T-helper 1 cell treated with Interleukin-12 subunit alpha and Interleukin-12 subunit beta and Interleukin-4 antibody, amounts not matched to agents 30 μg/mL and 1 μg/mL, for 36 hours (primary cell): ENCODE results near the gene MGA.

ENCODE experiments used
- H3K27ac Mint-ChIP-seq: one replicate; pipeline ENCODE4 v1.8.0; 2021; ENCODE audit warnings: mild to moderate bottlenecking, mixed read lengths
- H3K27me3 Mint-ChIP-seq: one replicate; pipeline ENCODE4 v1.8.0; 2021; ENCODE audit warnings: low read depth, mixed read lengths
- H3K36me3 Mint-ChIP-seq: one replicate; pipeline ENCODE4 v1.8.0; 2021; ENCODE audit warnings: low read depth, mixed read lengths
- H3K4me1 Mint-ChIP-seq: one replicate; pipeline ENCODE4 v1.8.0; 2021; ENCODE audit warnings: low read depth, mixed read lengths
- H3K4me3 Mint-ChIP-seq: one replicate; pipeline ENCODE4 v1.8.0; 2021; ENCODE audit warnings: mild to moderate bottlenecking, moderate library complexity, mixed read lengths
- H3K9me3 Mint-ChIP-seq: one replicate; pipeline ENCODE4 v1.8.0; 2021; ENCODE audit warnings: mixed read lengths

MGA gene

DNA sequence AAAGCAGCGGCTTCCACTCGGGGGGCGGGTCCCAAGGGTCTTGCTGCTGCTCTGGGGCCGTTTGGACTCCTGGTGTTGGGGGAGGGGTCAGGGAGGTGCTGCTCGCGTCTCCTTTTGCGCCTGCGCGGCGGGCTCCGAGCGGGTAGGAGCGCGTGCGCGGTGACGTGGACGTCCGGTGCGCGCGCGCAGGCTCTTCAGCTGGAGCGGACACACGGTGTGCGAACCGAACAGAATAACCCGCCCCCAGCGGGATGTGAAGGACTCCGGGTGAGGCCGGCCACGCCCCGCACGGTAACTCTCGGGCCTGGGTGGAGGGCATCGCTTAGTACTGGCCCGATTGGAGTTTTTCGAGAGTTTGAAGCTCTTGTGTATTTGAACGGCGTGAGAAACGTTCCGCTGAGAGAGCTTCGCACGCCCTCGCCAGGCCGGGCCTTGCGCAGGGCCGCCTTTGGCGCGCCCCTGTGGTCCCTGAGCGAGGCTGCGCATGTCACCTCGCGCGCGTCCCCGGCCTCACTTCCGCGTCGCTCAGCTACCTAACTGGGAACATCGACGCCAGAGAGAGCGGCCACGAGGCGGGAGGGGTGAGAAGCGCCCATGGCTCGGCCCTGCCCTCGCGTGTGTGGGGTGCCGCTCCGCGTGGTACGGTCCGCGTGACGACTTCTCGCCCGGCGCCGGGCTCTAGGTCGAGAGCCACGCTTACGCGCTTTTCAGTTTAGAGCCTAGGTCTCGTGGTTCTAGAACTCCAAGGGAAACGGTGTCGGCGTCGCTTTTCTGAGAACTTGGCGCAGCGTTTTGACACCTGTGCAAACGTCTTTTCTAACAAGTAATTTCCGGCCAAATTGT lies at the start of gene MGA:
MGA (plus strand) TSS at position 171 of the 843 bp plus-strand sequence.
- Mint-ChIP-seq H3K4me3 (peak within 1 kb of the TSS; percentile 88), H3K27me3 (peaks cover 35% of the 10 kb centered on the region), H3K9me3 (peaks cover 17% of the 10 kb centered on the region), H3K4me1 (peaks cover 26% of the 10 kb centered on the region), H3K27ac (peak within 1 kb of the TSS; percentile 92), H3K36me3 (peaks cover 11% of the 10 kb centered on the region)

GRCh38 chr15:41620536-41621199 lies 39.5 kb upstream of the MGA start:
- H3K27me3 Mint-ChIP-seq, result peaks cover 22% of the 10 kb centered on the region
- H3K36me3 Mint-ChIP-seq, result no peaks in the 10 kb centered on the region
- peaks cover 6% of the 10 kb centered on the region for H3K9me3 Mint-ChIP-seq
- H3K4me3 Mint-ChIP-seq, result peak overlapping the region; percentile 75
- H3K27ac Mint-ChIP-seq, result no peak overlapping the region
- H3K4me1 Mint-ChIP-seq, result peaks cover 12% of the 10 kb centered on the region

GRCh38 chr15:41621200-41622193 lies 38.7 kb upstream of the MGA start:
- Mint-ChIP-seq H3K4me3 (peak overlapping the region; percentile 75), H3K36me3 (no peaks in the 10 kb centered on the region), H3K27ac (peak overlapping the region; percentile 71), H3K9me3 (peaks cover 6% of the 10 kb centered on the region), H3K4me1 (peaks cover 12% of the 10 kb centered on the region), H3K27me3 (peaks cover 22% of the 10 kb centered on the region)

GRCh38 chr15:41622901-41623300 lies 37.3 kb upstream of the MGA start:
- Mint-ChIP-seq H3K9me3 (peaks cover 6% of the 10 kb centered on the region), H3K27ac (no peak overlapping the region), H3K27me3 (peaks cover 22% of the 10 kb centered on the region), H3K4me1 (peaks cover 12% of the 10 kb centered on the region), H3K36me3 (no peaks in the 10 kb centered on the region), H3K4me3 (no peak overlapping the region)

GRCh38 chr15:41627203-41627602 lies 33.0 kb upstream of the MGA start:
- H3K27me3 Mint-ChIP-seq, result peaks cover 8% of the 10 kb centered on the region
- H3K36me3 Mint-ChIP-seq, result no peaks in the 10 kb centered on the region
- peaks cover 5% of the 10 kb centered on the region for H3K4me1 Mint-ChIP-seq
- H3K9me3 Mint-ChIP-seq, result no peaks in the 10 kb centered on the region
- H3K27ac Mint-ChIP-seq, result no peak overlapping the region
- H3K4me3 Mint-ChIP-seq, result no peak overlapping the region

GRCh38 chr15:41629463-41629862 lies 30.7 kb upstream of the MGA start:
- Mint-ChIP-seq H3K36me3 (no peaks in the 10 kb centered on the region), H3K27ac (no peak overlapping the region), H3K4me3 (no peak overlapping the region), H3K9me3 (no peaks in the 10 kb centered on the region), H3K4me1 (peaks cover 9% of the 10 kb centered on the region), H3K27me3 (no peaks in the 10 kb centered on the region)

DNA sequence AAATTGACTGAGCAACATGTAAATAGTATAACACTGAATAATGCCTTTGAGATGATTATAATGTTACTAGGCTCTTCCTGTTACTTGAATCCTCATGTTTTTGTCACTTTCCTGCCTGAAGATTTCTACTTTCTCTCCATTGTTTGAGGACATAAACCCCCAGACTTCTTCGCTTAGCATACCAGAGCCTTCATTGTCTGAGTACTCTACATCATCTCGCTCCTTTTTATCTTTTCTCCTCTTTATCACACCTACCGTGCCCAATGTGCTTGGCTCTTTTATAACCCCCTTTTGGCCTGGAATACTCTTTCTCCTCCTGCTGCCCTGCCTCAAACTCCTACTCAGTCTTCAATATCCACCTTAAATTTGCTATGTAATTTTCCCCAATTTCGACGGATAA lies 30.3 kb upstream of the MGA start:
- Mint-ChIP-seq H3K9me3 (no peaks in the 10 kb centered on the region), H3K36me3 (no peaks in the 10 kb centered on the region), H3K27ac (no peak overlapping the region), H3K27me3 (no peaks in the 10 kb centered on the region), H3K4me3 (no peak overlapping the region), H3K4me1 (peaks cover 9% of the 10 kb centered on the region)

- Mint-ChIP-seq H3K27ac (no peak overlapping the region), H3K4me1 (peaks cover 9% of the 10 kb centered on the region), H3K36me3 (no peaks in the 10 kb centered on the region), H3K27me3 (no peaks in the 10 kb centered on the region), H3K9me3 (no peaks in the 10 kb centered on the region), H3K4me3 (no peak overlapping the region)
These were observed 29.5 kb upstream of the MGA start for GRCh38 chr15:41630616-41631217.

GRCh38 chr15:41631880-41632470 lies 28.2 kb upstream of the MGA start:
- peaks cover 9% of the 10 kb centered on the region for H3K4me1 Mint-ChIP-seq
- H3K27me3 Mint-ChIP-seq, result no peaks in the 10 kb centered on the region
- H3K9me3 Mint-ChIP-seq, result no peaks in the 10 kb centered on the region
- H3K4me3 Mint-ChIP-seq, result no peak overlapping the region
- H3K36me3 Mint-ChIP-seq, result no peaks in the 10 kb centered on the region
- H3K27ac Mint-ChIP-seq, result no peak overlapping the region

- H3K4me1 Mint-ChIP-seq, result peaks cover 9% of the 10 kb centered on the region
- no peak overlapping the region for H3K27ac Mint-ChIP-seq
- no peaks in the 10 kb centered on the region for H3K9me3 Mint-ChIP-seq
- no peaks in the 10 kb centered on the region for H3K36me3 Mint-ChIP-seq
- H3K4me3 Mint-ChIP-seq, result no peak overlapping the region
- no peaks in the 10 kb centered on the region for H3K27me3 Mint-ChIP-seq
These were observed 26.6 kb upstream of the MGA start for GRCh38 chr15:41633609-41634008.

- H3K9me3 Mint-ChIP-seq, result no peaks in the 10 kb centered on the region
- peaks cover 7% of the 10 kb centered on the region for H3K4me1 Mint-ChIP-seq
- H3K27ac Mint-ChIP-seq, result no peak overlapping the region
- no peaks in the 10 kb centered on the region for H3K27me3 Mint-ChIP-seq
- H3K4me3 Mint-ChIP-seq, result no peak overlapping the region
- H3K36me3 Mint-ChIP-seq, result no peaks in the 10 kb centered on the region
These were observed 26.1 kb upstream of the MGA start for GRCh38 chr15:41634072-41634626.

DNA sequence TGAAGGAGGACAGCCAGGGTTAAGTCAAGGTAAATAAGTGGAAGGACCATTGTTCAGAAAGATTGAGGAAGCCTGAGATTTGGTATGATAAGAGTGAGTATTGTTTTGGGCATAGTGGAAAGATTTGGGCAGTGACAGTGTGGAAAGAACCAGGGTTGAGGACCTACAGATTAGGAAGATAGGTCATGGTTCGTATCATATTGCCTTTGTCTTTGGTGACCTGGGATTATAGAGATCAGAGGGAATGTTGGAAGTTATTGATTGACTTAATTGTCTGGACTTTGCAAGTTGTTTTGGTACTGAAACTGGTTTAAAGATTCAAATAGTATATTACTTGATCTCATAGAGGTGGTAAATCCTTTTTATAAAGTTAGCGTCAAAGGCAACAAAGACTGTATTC lies 23.1 kb upstream of the MGA start:
- Mint-ChIP-seq H3K4me1 (peaks cover 3% of the 10 kb centered on the region), H3K36me3 (no peaks in the 10 kb centered on the region), H3K27ac (no peak overlapping the region), H3K4me3 (no peak overlapping the region), H3K27me3 (no peaks in the 10 kb centered on the region), H3K9me3 (no peaks in the 10 kb centered on the region)

DNA sequence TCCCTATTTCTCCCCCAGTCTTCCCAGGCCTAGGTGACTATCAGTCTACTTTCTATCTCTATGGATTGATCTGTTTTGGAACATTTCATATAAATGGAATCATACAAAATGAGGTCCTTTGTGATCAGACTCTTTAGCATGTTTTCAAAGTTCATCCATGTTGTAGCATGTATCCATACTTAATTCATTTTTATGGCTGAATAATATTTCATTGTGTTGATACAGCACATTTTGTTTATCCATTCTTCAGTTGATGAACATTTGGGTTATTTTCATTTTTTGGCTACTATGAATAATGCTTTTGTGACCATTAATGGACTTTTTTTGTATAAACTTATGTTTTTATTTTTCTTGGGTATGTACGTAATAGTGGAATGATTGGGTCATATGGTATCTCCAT lies 19.2 kb upstream of the MGA start:
- H3K27ac Mint-ChIP-seq, result no peak overlapping the region
- no peaks in the 10 kb centered on the region for H3K36me3 Mint-ChIP-seq
- H3K4me3 Mint-ChIP-seq, result no peak overlapping the region
- H3K4me1 Mint-ChIP-seq, result no peaks in the 10 kb centered on the region
- H3K27me3 Mint-ChIP-seq, result no peaks in the 10 kb centered on the region
- no peaks in the 10 kb centered on the region for H3K9me3 Mint-ChIP-seq
